Retinal pigment epithelial cell (primary cell): ENCODE results near the gene ATG12.

Source experiments
- DNase-seq: peaks from one replicate; pipeline ENCODE4 v3.0.0-alpha.2; 2010; ENCODE audit warnings: low read depth
- H3K4me3 ChIP-seq: 2 replicates; pipeline ENCODE4 v1.5.1; 2011; ENCODE audit warnings: mild to moderate bottlenecking, low read length, control low read depth, moderate library complexity
- CTCF ChIP-seq: conservative IDR thresholded peaks from 2 replicates; pipeline ENCODE4 v1.5.1; 2011; ENCODE audit warnings: low read depth, low read length, control low read depth, inconsistent platforms

ATG12 gene

GRCh38 chr5:115869256-115869795 lies 28.0 kb upstream of the ATG12 start:
- DNase-seq: peak; percentile 27
- TF ChIP-seq CTCF: no peak
- H3K4me3 ChIP-seq: no peak overlapping the region

- no peak for TF ChIP-seq CTCF
- H3K4me3 ChIP-seq: no peak overlapping the region
- DNase-seq: no peak
Observed at GRCh38 chr5:115859378-115859777, 18.0 kb upstream of the ATG12 start.

GRCh38 chr5:115858396-115858795 lies 17.0 kb upstream of the ATG12 start:
- H3K4me3 ChIP-seq: no peak overlapping the region
- TF ChIP-seq CTCF: no peak
- no peak for DNase-seq

- no peak overlapping the region for H3K4me3 ChIP-seq
- no peak for TF ChIP-seq CTCF
- no peak for DNase-seq
Observed at GRCh38 chr5:115857626-115858349, 16.4 kb upstream of the ATG12 start.

- TF ChIP-seq CTCF: no peak
- no peak overlapping the region for H3K4me3 ChIP-seq
- DNase-seq: no peak
Observed at GRCh38 chr5:115857057-115857479, 15.7 kb upstream of the ATG12 start.

GRCh38 chr5:115855959-115856358 lies 14.6 kb upstream of the ATG12 start:
- TF ChIP-seq CTCF: no peak
- no peak overlapping the region for H3K4me3 ChIP-seq
- no peak for DNase-seq

- TF ChIP-seq CTCF: no peak
- DNase-seq: no peak
- H3K4me3 ChIP-seq: no peak overlapping the region
Observed at GRCh38 chr5:115854139-115854538, 12.8 kb upstream of the ATG12 start.
